Measurements from ENCODE around the gene MTMR10.

DNA sequence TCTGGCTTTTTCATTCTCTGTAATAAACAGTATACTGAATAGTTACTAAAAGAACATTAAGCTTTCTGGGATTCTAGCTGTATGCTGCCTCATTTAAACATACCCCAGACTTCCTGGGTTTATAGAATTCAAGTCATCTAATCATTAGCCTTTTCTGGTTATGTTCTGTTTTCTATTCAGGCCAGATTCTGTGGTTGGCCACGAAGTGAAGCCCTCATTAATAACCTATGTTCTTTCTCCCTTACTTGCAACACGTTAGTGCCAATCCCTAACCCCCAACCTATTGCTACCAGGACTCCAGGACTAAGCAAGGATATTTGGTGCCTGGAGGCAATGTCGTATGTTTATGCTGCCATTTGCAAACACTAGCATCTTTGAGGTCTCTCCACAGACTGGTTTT lies 28.6 kb upstream of the MTMR10 start:
- TF ChIP-seq POLR2A (IDR thresholded peaks at IDR 0.05; ENCODE audit: low read length) (no peak), GATA1 (IDR thresholded peaks at IDR 0.05; ENCODE audit: low read depth, low read length) (no peak)

All from erythroblast (primary cell).